Measurements from ENCODE around the gene STARD3.

Gene STARD3

GRCh38 chr17:39660011-39660360 lies 23.0 kb downstream of the STARD3 start:
- no peak for DNase-seq (ENCODE audit: insufficient read length)
- TF ChIP-seq TAF1 (IDR thresholded peaks at IDR 0.05; ENCODE audit: borderline replicate concordance, low read depth, low read length) (no peak), POLR2AphosphoS5 (IDR thresholded peaks at IDR 0.05; ENCODE audit: low read depth, low read length) (no peak), POLR2A (IDR thresholded peaks at IDR 0.05; ENCODE audit: low read depth, low read length) (no peak)
- no peak for FAIRE-seq

DNA sequence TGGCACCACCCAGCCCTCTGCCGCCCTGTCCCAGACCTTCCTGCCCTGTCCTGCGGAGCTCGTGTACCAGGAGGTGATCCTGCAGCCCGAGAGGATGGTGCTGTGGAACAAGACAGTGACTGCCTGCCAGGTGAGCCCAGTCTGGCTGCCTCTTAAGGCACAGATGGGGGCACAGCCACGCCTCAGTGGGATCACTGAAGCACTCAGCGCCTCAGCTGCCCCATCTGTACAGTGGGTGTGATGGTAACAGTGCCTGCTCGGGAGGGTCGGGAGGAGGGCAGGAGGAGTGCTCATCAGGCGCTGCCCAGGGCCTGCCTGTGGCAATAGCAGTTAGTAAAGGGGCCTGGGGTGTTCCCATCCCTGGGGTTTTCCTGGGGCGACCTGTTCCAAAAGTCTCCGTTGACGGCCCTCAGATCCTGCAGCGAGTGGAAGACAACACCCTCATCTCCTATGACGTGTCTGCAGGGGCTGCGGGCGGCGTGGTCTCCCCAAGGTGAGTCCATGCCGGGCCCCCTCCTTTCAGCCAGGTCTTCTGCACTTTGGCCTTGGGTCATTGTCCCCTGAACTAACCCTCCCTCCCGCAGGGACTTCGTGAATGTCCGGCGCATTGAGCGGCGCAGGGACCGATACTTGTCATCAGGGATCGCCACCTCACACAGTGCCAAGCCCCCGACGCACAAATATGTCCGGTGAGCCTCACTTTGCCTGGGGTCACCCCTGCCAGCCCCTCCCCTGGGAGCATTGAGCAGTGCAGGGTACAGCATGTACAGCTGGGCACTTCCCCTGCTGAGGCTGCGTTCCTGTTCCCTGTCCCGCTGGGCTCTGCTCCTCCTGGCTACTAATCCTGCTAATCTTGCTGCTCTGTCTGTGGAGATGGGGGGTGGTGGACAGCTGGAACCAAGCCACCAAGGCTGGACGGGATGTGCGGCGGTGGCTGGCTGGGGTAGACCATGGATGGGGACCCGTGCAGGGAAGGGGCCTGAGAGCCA lies 23.7 kb downstream of the STARD3 start:
- no peak for FAIRE-seq
- no peak for DNase-seq (ENCODE audit: insufficient read length)
- no peak for TF ChIP-seq POLR2AphosphoS5 (IDR thresholded peaks at IDR 0.05; ENCODE audit: low read depth, low read length)
- TF ChIP-seq POLR2A (IDR thresholded peaks at IDR 0.05; ENCODE audit: low read depth, low read length): no peak
- no peak for TF ChIP-seq TAF1 (IDR thresholded peaks at IDR 0.05; ENCODE audit: borderline replicate concordance, low read depth, low read length)

- TF ChIP-seq POLR2AphosphoS5 (IDR thresholded peaks at IDR 0.05; ENCODE audit: low read depth, low read length) (no peak), POLR2A (IDR thresholded peaks at IDR 0.05; ENCODE audit: low read depth, low read length) (no peak), TAF1 (IDR thresholded peaks at IDR 0.05; ENCODE audit: borderline replicate concordance, low read depth, low read length) (no peak)
- FAIRE-seq: no peak
- no peak for DNase-seq (ENCODE audit: insufficient read length)
Measured at GRCh38 chr17:39661744-39662541, 25.0 kb downstream of the STARD3 start.

GRCh38 chr17:39662551-39663339 lies 25.8 kb downstream of the STARD3 start:
- TF ChIP-seq TAF1 (IDR thresholded peaks at IDR 0.05; ENCODE audit: borderline replicate concordance, low read depth, low read length) (no peak), POLR2A (IDR thresholded peaks at IDR 0.05; ENCODE audit: low read depth, low read length) (no peak), POLR2AphosphoS5 (IDR thresholded peaks at IDR 0.05; ENCODE audit: low read depth, low read length) (no peak)
- FAIRE-seq (no peak), DNase-seq (ENCODE audit: insufficient read length) (no peak)

- TF ChIP-seq POLR2AphosphoS5 (IDR thresholded peaks at IDR 0.05; ENCODE audit: low read depth, low read length) (no peak), POLR2A (IDR thresholded peaks at IDR 0.05; ENCODE audit: low read depth, low read length) (no peak), TAF1 (IDR thresholded peaks at IDR 0.05; ENCODE audit: borderline replicate concordance, low read depth, low read length) (no peak)
- DNase-seq (ENCODE audit: insufficient read length) (no peak), FAIRE-seq (no peak)
Measured at GRCh38 chr17:39663340-39663687, 26.4 kb downstream of the STARD3 start.

DNA sequence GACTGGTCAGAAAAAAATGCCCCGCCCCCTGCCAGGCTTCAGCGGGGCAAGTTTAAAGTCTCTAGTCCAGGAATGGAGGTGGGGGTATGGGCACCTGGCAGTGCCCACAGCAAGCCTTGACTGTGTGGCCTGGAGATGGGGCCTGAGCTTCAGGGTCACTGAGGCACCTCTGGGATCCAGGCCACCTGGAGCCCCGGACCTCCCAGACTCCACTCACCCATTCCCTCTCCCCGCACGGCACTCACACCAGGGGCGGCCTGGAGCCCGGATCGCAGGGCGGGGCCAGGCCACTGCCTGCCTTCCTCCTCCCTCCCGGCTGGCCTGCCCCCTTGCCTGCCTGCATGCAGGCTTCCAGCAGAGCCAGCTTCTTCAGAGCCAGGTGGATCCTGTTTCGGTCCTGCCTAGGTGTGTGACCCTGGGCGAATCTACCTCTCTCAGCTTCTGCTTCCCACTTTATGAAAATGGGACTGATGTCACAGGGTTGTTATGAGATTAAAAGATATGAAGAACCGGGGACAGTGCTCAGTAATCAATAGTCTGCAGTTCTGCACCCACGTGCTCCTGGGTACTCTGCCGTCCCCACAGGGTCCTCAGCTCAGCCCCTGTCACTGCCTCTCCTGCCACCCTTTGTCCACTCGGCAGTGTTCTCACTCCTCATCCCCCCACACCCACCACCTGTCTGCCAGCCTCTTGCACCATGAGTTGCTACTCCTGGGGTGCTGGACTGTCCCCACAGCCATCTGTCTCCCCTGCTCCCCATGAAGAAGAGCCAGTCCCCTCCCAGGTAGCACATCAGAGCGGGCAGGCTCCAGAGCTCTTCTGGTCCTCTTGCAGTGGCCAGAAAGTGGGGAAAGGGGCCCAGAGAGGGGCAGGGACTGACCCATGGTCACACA lies 27.0 kb downstream of the STARD3 start:
- DNase-seq (ENCODE audit: insufficient read length) (no peak), FAIRE-seq (no peak)
- TF ChIP-seq POLR2A (IDR thresholded peaks at IDR 0.05; ENCODE audit: low read depth, low read length) (no peak), TAF1 (IDR thresholded peaks at IDR 0.05; ENCODE audit: borderline replicate concordance, low read depth, low read length) (no peak), POLR2AphosphoS5 (IDR thresholded peaks at IDR 0.05; ENCODE audit: low read depth, low read length) (no peak)

DNA sequence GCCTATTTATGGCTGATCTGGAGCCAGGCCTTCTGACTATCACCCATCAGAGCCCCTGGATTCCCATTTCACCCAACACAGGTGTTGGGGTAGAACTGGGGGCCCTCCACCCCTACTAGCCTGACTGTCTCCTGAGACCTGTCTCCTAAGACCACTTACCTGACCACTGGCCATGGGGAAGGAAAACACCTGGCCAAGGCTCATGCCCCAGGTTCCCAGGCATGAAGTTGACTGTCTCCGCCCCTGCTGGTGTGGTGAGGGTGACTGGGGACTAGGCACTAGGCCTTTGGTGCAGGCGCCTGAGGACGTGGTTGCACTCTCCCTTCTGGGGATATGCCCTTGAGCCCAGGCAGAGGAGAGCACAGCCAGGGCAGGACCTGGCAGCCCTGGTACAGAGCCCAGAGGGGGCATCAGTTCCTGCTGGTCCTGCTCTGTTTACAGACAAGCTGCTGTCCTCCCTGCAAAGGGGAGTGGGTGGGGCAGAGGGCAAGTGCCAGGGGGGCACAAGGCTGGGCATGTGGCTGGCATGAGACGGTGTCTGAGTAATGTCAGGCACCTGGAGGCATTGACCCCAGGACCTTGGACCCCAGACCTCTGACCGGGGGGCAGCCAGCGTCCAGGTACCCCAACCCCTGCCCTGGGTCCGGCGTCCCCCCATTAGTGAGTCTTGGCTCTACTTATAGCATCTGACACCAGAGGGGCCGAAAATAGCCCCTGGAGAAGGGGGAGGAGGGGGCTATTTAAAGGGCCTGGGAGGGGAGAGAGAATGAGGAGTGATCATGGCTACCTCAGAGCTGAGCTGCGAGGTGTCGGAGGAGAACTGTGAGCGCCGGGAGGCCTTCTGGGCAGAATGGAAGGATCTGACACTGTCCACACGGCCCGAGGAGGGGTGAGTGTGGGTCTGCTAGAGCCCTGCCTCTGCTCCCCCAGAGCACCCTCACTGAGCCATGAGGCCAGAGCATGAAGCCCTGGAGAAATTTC lies 27.9 kb downstream of the STARD3 start, which contains the start of gene TCAP:
TSS of gene TCAP (plus strand) at position 769 of the 981 bp plus-strand sequence. CDS start at position 780, 11 bp downstream.
- no peak for TF ChIP-seq POLR2A (IDR thresholded peaks at IDR 0.05; ENCODE audit: low read depth, low read length)
- no peak for TF ChIP-seq TAF1 (IDR thresholded peaks at IDR 0.05; ENCODE audit: borderline replicate concordance, low read depth, low read length)
- no peak; the same call in 1 of the 2 replicates for TF ChIP-seq POLR2AphosphoS5 (IDR thresholded peaks at IDR 0.05; ENCODE audit: low read depth, low read length)
- DNase-seq (ENCODE audit: insufficient read length): no peak
- peak; percentile 9 for FAIRE-seq

DNA sequence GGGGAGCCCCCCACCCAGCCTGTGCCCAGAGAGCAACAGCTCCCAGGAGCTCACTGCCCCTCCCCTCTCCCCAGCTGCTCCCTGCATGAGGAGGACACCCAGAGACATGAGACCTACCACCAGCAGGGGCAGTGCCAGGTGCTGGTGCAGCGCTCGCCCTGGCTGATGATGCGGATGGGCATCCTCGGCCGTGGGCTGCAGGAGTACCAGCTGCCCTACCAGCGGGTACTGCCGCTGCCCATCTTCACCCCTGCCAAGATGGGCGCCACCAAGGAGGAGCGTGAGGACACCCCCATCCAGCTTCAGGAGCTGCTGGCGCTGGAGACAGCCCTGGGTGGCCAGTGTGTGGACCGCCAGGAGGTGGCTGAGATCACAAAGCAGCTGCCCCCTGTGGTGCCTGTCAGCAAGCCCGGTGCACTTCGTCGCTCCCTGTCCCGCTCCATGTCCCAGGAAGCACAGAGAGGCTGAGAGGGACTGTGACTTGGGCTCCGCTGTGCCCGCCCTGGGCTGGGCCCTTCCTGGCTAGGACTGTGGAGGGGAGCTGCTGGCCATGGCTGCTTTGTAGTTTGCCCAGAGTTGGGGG lies 28.8 kb downstream of the STARD3 start:
- DNase-seq (ENCODE audit: insufficient read length): no peak
- TF ChIP-seq POLR2AphosphoS5 (IDR thresholded peaks at IDR 0.05; ENCODE audit: low read depth, low read length) (no peak), TAF1 (IDR thresholded peaks at IDR 0.05; ENCODE audit: borderline replicate concordance, low read depth, low read length) (no peak), POLR2A (IDR thresholded peaks at IDR 0.05; ENCODE audit: low read depth, low read length) (no peak)
- no peak for FAIRE-seq

DNA sequence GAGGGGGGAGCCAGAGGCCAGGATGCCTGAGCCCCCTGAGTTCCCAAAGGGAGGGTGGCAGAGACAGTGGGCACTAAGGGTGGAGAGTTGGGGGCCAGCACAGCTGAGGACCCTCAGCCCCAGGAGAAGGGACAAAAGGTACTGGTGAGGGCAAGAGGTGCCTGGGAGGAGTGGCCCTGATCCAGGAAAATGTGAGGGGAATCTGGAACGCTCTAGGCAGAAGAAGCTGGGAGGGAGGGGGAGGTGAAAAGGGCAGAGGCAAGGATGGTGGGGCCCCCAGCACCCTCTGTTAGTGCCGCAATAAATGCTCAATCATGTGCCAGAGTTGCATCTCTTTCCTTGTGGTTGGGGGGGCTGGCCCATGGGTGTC lies 29.3 kb downstream of the STARD3 start:
- DNase-seq (ENCODE audit: insufficient read length) (no peak), FAIRE-seq (no peak)
- TF ChIP-seq POLR2A (IDR thresholded peaks at IDR 0.05; ENCODE audit: low read depth, low read length) (no peak), TAF1 (IDR thresholded peaks at IDR 0.05; ENCODE audit: borderline replicate concordance, low read depth, low read length) (no peak), POLR2AphosphoS5 (IDR thresholded peaks at IDR 0.05; ENCODE audit: low read depth, low read length) (no peak)

Measured in GM12892 (cell line).